ENCODE results near the gene TTBK1. TPM values are rescaled to one million over a fixed set of nuclear protein-coding genes. Genes with fewer than 3 reads are reported as not detected.
"Not testable (repeated sequence)": the region's sequence is repeated elsewhere in the genome, so short reads cannot be mapped to it uniquely, and the experiment has no call there.

The TTBK1 gene
- total RNA-seq, 2 experiments from 2014 or later = not detected

- ATAC-seq = no peak
- no peak for DNase-seq
- H3K4me1 Mint-ChIP-seq (ENCODE audit: low read depth) = no peaks in the 10 kb centered on the region
- no peak overlapping the region for H3K4me3 Mint-ChIP-seq
- ChIA-PET POLR2A (interaction anchor here (1.2 kb wide), 1 partner anchor 206 kb away, joined by 3 read pairs; no protein-coding TSS in a partner anchor), CTCF (interaction anchor here (0.9 to 2.5 kb wide), 4 partner anchors 11 to 153 kb away, joined by 3 to 14 read pairs (median 3); partner anchors contain the start of gene CRIP3)
- H3K36me3 Mint-ChIP-seq (ENCODE audit: low read depth) = no peaks in the 10 kb centered on the region
- H3K27ac Mint-ChIP-seq = no peak overlapping the region
- H3K9me3 Mint-ChIP-seq (ENCODE audit: insufficient read depth) = no peaks in the 10 kb centered on the region
- peaks cover 18% of the 10 kb centered on the region for H3K27me3 Mint-ChIP-seq (ENCODE audit: low read depth)
Observed at GRCh38 chr6:43296780-43297497, 53.7 kb downstream of the TTBK1 start.

- no peak for DNase-seq
- no peaks in the 10 kb centered on the region for H3K9me3 Mint-ChIP-seq (ENCODE audit: insufficient read depth)
- H3K27ac Mint-ChIP-seq = no peak within 1 kb of the TSS
- no peak within 1 kb of the TSS for H3K4me3 Mint-ChIP-seq
- CTCF ChIA-PET = interaction anchor here (1.1 to 2.5 kb wide), 3 partner anchors 10 to 154 kb away, joined by 3 to 14 read pairs (median 3); partner anchors contain the start of gene CRIP3
- no peak for ATAC-seq
- H3K27me3 Mint-ChIP-seq (ENCODE audit: low read depth) = peaks cover 14% of the 10 kb centered on the region
- POLR2A ChIA-PET = interaction anchor here (1.2 kb wide), 1 partner anchor 205 kb away, joined by 3 read pairs; no protein-coding TSS in a partner anchor
- H3K36me3 Mint-ChIP-seq (ENCODE audit: low read depth) = no peaks in the 10 kb centered on the region
- H3K4me1 Mint-ChIP-seq (ENCODE audit: low read depth) = no peaks in the 10 kb centered on the region
Observed at GRCh38 chr6:43297644-43298564, 54.6 kb downstream of the TTBK1 start, which contains the start of gene SLC22A7. SLC22A7 (plus strand) TSS chr6:43298260; CDS start chr6:43298359, 99 bp downstream.

DNA sequence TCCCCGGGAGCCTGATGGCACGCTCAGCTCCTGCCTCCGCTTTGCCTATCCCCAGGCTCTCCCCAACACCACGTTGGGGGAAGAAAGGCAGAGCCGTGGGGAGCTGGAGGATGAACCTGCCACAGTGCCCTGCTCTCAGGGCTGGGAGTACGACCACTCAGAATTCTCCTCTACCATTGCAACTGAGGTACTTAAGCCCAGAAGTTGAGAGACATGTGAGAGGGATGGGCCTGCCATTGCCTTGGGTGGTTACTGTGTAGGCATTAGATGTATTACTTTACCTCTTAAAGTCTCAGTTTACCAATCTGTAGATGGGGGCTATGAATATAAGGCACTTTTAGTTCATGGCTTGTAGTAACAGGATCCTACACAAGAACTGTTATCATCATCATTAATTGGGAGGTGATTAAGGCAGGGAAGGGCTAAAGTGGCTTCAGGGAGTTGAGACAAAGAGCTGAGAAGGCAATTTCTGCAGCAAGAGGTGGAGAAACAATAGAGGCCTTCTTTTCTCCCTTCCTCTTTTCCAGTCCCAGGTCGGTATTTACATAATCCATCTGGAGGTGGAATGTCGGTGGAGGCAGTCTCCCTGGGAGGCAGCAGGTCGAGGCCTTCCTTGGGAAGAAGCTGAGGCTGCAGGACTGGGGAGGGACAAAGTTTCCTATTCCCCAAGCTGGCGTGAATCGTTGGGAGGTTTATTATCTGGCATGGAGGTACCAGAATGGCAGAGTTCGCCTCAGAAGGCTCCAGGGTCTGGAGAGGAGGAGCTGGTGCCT lies 55.5 kb downstream of the TTBK1 start:
- ChIA-PET POLR2A (no interaction called here), CTCF (no interaction called here)
- peaks cover 14% of the 10 kb centered on the region for H3K27me3 Mint-ChIP-seq (ENCODE audit: low read depth)

GRCh38 chr6:43299338-43300293 lies 56.3 kb downstream of the TTBK1 start:
- H3K27me3 Mint-ChIP-seq (ENCODE audit: low read depth) = peaks cover 14% of the 10 kb centered on the region
- DNase-seq (no peak), ATAC-seq (no peak)
- H3K9me3 Mint-ChIP-seq (ENCODE audit: insufficient read depth) = no peaks in the 10 kb centered on the region
- ChIA-PET POLR2A (no interaction called here), CTCF (no interaction called here)
- no peak overlapping the region for H3K27ac Mint-ChIP-seq
- no peaks in the 10 kb centered on the region for H3K4me1 Mint-ChIP-seq (ENCODE audit: low read depth)
- H3K36me3 Mint-ChIP-seq (ENCODE audit: low read depth) = no peaks in the 10 kb centered on the region
- H3K4me3 Mint-ChIP-seq = no peak overlapping the region

More for the DNA sequence above, 55.5 kb downstream of the TTBK1 start:
- Mint-ChIP-seq H3K36me3 (ENCODE audit: low read depth) (no peaks in the 10 kb centered on the region), H3K9me3 (ENCODE audit: insufficient read depth) (no peaks in the 10 kb centered on the region), H3K4me3 (no peak overlapping the region), H3K27ac (no peak overlapping the region), H3K4me1 (ENCODE audit: low read depth) (no peaks in the 10 kb centered on the region)
- no peak for ATAC-seq
- no peak for DNase-seq

- ATAC-seq (no peak), DNase-seq (no peak)
- Mint-ChIP-seq H3K27ac (no peak overlapping the region), H3K4me1 (ENCODE audit: low read depth) (no peaks in the 10 kb centered on the region), H3K36me3 (ENCODE audit: low read depth) (no peaks in the 10 kb centered on the region), H3K9me3 (ENCODE audit: insufficient read depth) (no peaks in the 10 kb centered on the region), H3K27me3 (ENCODE audit: low read depth) (peaks cover 14% of the 10 kb centered on the region), H3K4me3 (no peak overlapping the region)
- ChIA-PET CTCF (no interaction called here), POLR2A (no interaction called here)
Observed at GRCh38 chr6:43301081-43301870, 58.0 kb downstream of the TTBK1 start.

DNA sequence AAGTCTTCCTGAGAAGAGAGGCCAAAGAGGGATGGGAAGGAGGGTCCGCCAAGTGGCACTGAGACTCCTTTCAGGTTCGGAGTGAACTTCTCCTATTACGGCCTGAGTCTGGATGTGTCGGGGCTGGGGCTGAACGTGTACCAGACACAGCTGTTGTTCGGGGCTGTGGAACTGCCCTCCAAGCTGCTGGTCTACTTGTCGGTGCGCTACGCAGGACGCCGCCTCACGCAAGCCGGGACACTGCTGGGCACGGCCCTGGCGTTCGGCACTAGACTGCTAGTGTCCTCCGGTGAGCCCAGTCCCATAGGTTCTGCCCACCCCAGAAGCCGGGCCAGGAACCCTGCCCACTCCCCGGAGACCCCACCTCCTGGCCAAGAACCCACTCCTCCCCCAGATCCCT lies 58.8 kb downstream of the TTBK1 start:
- no peak for ATAC-seq
- H3K27ac Mint-ChIP-seq = no peak overlapping the region
- H3K27me3 Mint-ChIP-seq (ENCODE audit: low read depth) = peaks cover 7% of the 10 kb centered on the region
- H3K9me3 Mint-ChIP-seq (ENCODE audit: insufficient read depth) = no peaks in the 10 kb centered on the region
- H3K4me1 Mint-ChIP-seq (ENCODE audit: low read depth) = no peaks in the 10 kb centered on the region
- H3K4me3 Mint-ChIP-seq = no peak overlapping the region
- DNase-seq = no peak
- ChIA-PET CTCF (no interaction called here), POLR2A (no interaction called here)
- H3K36me3 Mint-ChIP-seq (ENCODE audit: low read depth) = no peaks in the 10 kb centered on the region

DNA sequence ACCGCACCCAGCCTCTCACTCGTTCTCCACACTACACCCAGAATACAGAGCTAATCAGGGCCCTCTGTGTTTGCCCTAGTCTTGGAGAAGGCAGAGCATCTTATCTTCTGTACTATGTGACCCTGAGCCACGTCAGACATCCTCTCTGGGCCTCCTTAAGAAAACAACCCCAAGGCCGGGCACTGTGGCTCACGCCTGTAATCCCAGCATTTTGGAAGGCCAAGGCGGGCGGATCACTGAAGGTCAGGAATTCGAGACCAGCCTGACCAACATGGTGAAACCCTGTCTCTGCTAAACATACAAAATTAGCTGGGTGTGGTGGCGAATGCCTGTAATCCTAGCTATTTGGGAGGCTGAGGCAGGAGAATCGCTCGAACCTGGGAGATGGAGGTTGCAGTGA lies 59.7 kb downstream of the TTBK1 start:
- H3K9me3 Mint-ChIP-seq (ENCODE audit: insufficient read depth); H3K4me1 Mint-ChIP-seq (ENCODE audit: low read depth); H3K27ac Mint-ChIP-seq; CTCF ChIA-PET; H3K36me3 Mint-ChIP-seq (ENCODE audit: low read depth); H3K27me3 Mint-ChIP-seq (ENCODE audit: low read depth); H3K4me3 Mint-ChIP-seq; ATAC-seq; DNase-seq; POLR2A ChIA-PET: not testable (repeated sequence)

DNA sequence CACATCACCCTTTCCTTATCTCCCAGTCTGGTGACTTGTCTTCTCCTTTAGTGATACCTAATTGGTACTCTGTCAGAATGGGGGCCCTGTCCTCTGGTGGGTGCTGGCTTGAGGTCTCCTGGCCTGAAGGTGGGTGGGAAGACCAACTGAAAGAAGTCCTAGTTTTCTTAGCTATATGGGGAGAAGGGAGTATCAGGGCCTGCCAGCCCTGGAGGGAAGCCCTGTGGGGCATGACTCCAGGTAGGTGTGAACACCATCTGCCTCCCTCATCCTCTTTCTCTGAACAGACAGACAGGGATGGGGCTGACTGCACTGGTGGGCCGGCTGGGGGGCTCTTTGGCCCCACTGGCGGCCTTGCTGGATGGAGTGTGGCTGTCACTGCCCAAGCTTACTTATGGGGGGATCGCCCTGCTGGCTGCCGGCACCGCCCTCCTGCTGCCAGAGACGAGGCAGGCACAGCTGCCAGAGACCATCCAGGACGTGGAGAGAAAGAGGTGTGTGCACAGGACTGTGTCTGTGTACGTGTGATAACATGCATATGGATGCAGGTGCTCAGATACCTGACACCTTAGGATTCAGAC lies 60.6 kb downstream of the TTBK1 start:
- H3K9me3 Mint-ChIP-seq (ENCODE audit: insufficient read depth) = no peaks in the 10 kb centered on the region
- no peak overlapping the region for H3K27ac Mint-ChIP-seq
- ATAC-seq (no peak), DNase-seq (no peak)
- no peaks in the 10 kb centered on the region for H3K36me3 Mint-ChIP-seq (ENCODE audit: low read depth)
- H3K27me3 Mint-ChIP-seq (ENCODE audit: low read depth) = peaks cover 5% of the 10 kb centered on the region
- CTCF ChIA-PET = no interaction called here
- H3K4me3 Mint-ChIP-seq = no peak overlapping the region
- POLR2A ChIA-PET = no interaction called here
- peaks cover 6% of the 10 kb centered on the region for H3K4me1 Mint-ChIP-seq (ENCODE audit: low read depth)

DNA sequence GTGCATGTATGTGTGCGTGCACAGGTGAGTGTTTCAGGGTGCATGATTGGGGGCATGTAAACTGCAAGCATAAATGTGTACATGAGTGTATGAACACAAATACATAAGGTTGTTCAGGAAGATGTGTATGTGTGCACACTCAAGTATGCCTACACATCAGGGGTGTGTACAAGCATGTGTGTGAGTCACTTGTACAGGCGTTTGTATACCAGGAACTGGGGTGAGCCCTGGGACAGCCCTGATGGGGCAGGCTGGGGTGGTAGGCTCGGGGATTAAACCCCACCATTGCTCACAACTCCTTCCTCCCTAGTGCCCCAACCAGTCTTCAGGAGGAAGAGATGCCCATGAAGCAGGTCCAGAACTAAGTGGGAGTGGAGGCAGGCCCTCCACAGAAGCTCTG lies 61.1 kb downstream of the TTBK1 start:
- Mint-ChIP-seq H3K9me3 (ENCODE audit: insufficient read depth) (no peaks in the 10 kb centered on the region), H3K36me3 (ENCODE audit: low read depth) (no peaks in the 10 kb centered on the region), H3K4me3 (no peak overlapping the region), H3K27ac (no peak overlapping the region), H3K27me3 (ENCODE audit: low read depth) (peaks cover 10% of the 10 kb centered on the region), H3K4me1 (ENCODE audit: low read depth) (peaks cover 10% of the 10 kb centered on the region)
- DNase-seq (no peak), ATAC-seq (no peak)
- CTCF ChIA-PET = no interaction called here
- POLR2A ChIA-PET = no interaction called here

GRCh38 chr6:43304882-43305281 lies 61.6 kb downstream of the TTBK1 start:
- Mint-ChIP-seq H3K27ac (no peak overlapping the region), H3K4me3 (no peak overlapping the region), H3K4me1 (ENCODE audit: low read depth) (peaks cover 10% of the 10 kb centered on the region), H3K9me3 (ENCODE audit: insufficient read depth) (no peaks in the 10 kb centered on the region), H3K36me3 (ENCODE audit: low read depth) (no peaks in the 10 kb centered on the region), H3K27me3 (ENCODE audit: low read depth) (peaks cover 10% of the 10 kb centered on the region)
- no peak for ATAC-seq
- CTCF ChIA-PET = no interaction called here
- POLR2A ChIA-PET = no interaction called here
- DNase-seq = no peak
